K562 (cell line): Measurements from ENCODE around the gene AGO3. TPM values are rescaled to one million over a fixed set of nuclear protein-coding genes. Genes with fewer than 3 reads are reported as not detected.

Source experiments
- ATAC-seq: fragments of 200-7000 bp; cut with Tn5 transposase; 3 replicates; pipeline ENCODE4 v1.9.1; 2020; ENCODE audit warnings: moderate library complexity
- Bru-seq: library from RNA; stranded (reverse); fragments of 400-500 nt; gene quantifications from one replicate; lab custom pipeline; 2021; lab: Mats Ljungman, UMichigan
- BruChase-seq, 2 experiments: library from RNA; stranded (reverse); fragments of 400-500 nt; gene quantifications; one replicate each; lab custom pipeline; 2021; lab: Mats Ljungman, UMichigan
- BruUV-seq: library from RNA; stranded (reverse); fragments of 400-500 nt; replicated peaks from 2 replicates; lab custom pipeline; 2021; lab: Mats Ljungman, UMichigan
- CTCF ChIA-PET: fragments of 300-600 bp; formaldehyde crosslinking; extraction: SDS; loops from one replicate; lab custom pipeline; 2021; ENCODE audit warnings: low intra/inter-chr PET ratio; lab: Yijun Ruan, JAX
- POLR2A ChIA-PET: fragments of 300-600, 350-650 bp; sonication (Branson Sonifier 250); formaldehyde crosslinking; extraction: SDS; loops from one replicate; lab custom pipeline; 2021; ENCODE audit warnings: antibody characterized with exemption, inconsistent platforms; lab: Yijun Ruan, JAX
- DNase-seq, 4 experiments: peaks; one replicate each; pipeline versions ENCODE4 v3.0.0 to v3.0.0-alpha.2; 2011 to 2018; ENCODE audit warnings: low spot score in 3 of 4, mixed read lengths in 3 of 4; ENCODE audit errors: extremely low read depth in 1 of 4
- FAIRE-seq: peaks from 2 replicates; lab custom pipeline; 2011; peaks lifted over from hg19 to GRCh38; lab: Jason Lieb, UNC
- H2AFZ ChIP-seq: 2 replicates; pipeline ENCODE4 v1.6.0; 2011; ENCODE audit warnings: low read depth, low read length, control low read depth, inconsistent platforms
- H3K27ac ChIP-seq: fragments of 200-600 bp; 3 replicates; pipeline ENCODE4 v1.8.0; 2011; ENCODE audit warnings: low read depth, mild to moderate bottlenecking, control low read depth, inconsistent platforms, low read length, moderate library complexity, mixed read lengths; ENCODE audit errors: extremely low read depth
- H3K27me3 ChIP-seq, 2 experiments: fragments of 300-600 bp in 1 of 2; 2 replicates in 1 of 2; 3 replicates in 1 of 2; pipeline versions ENCODE4 v1.6.0 to v1.8.0; 2011; ENCODE audit warnings: inconsistent platforms in 2 of 2, low read length in 2 of 2, mild to moderate bottlenecking in 1 of 2, mixed read lengths in 1 of 2, moderate library complexity in 1 of 2; ENCODE audit not compliant: control insufficient read depth in 2 of 2, insufficient read depth in 2 of 2
- H3K36me3 ChIP-seq: fragments of 300-600 bp; 3 replicates; pipeline ENCODE4 v1.8.0; 2011; ENCODE audit warnings: mild to moderate bottlenecking, low read length, inconsistent platforms; ENCODE audit not compliant: control insufficient read depth, insufficient read depth
- H3K4me1 ChIP-seq, 2 experiments: fragments of 200-600 bp in 1 of 2; replicated peaks in 1 of 2; 2 replicates in 1 of 2; 3 replicates in 1 of 2; pipeline versions ENCODE4 v1.5.1 to v1.8.0; 2011; ENCODE audit warnings: inconsistent platforms in 2 of 2, low read length in 2 of 2, mild to moderate bottlenecking in 1 of 2, mixed read lengths in 1 of 2, moderate library complexity in 1 of 2; ENCODE audit not compliant: control insufficient read depth in 2 of 2, insufficient read depth in 2 of 2
- H3K4me2 ChIP-seq: 2 replicates; pipeline ENCODE4 v1.6.1; 2011; ENCODE audit warnings: low read length, control low read depth, inconsistent platforms, mixed read lengths; ENCODE audit not compliant: insufficient read depth
- H3K4me3 ChIP-seq: fragments of 200-600 bp; sonication (generic), shearing (Covaris generic); 2 replicates; pipeline ENCODE4 v1.5.1; 2016; ENCODE audit warnings: control low read depth, inconsistent platforms
- H3K79me2 ChIP-seq: fragments of 200-600 bp; 3 replicates; pipeline ENCODE4 v1.8.0; 2011; ENCODE audit warnings: low read length, inconsistent platforms; ENCODE audit not compliant: control insufficient read depth, insufficient read depth
- H3K9ac ChIP-seq, 2 experiments: 2 replicates each; pipeline versions ENCODE4 v1.6.0 to v1.6.1; 2011; ENCODE audit warnings: low read depth in 2 of 2, low read length in 2 of 2, control low read depth in 1 of 2, inconsistent platforms in 1 of 2, mild to moderate bottlenecking in 1 of 2, mixed read lengths in 1 of 2; ENCODE audit not compliant: insufficient read depth in 1 of 2
- H3K9me1 ChIP-seq: one replicate; pipeline ENCODE4 v1.6.0; 2011; ENCODE audit warnings: inconsistent platforms, mild to moderate bottlenecking, low read length, moderate library complexity; ENCODE audit not compliant: control insufficient read depth, insufficient read depth
- H3K9me3 ChIP-seq: replicated peaks from 2 replicates; pipeline ENCODE4 v1.5.1; 2011; ENCODE audit warnings: low read depth, low read length, inconsistent platforms; ENCODE audit not compliant: control insufficient read depth, insufficient read depth
- H4K20me1 ChIP-seq: replicated peaks from 2 replicates; pipeline ENCODE4 v1.6.1; 2011; ENCODE audit warnings: low read length, inconsistent platforms, mixed read lengths; ENCODE audit not compliant: control insufficient read depth, insufficient read depth
- BACH1 ChIP-seq: fragments of 200-800 bp; sonication (Bioruptor generic); IDR thresholded peaks from 2 replicates; pipeline ENCODE4 v1.6.1; 2016; ENCODE audit warnings: missing genetic modification characterization, missing compliant biosample characterization
- HNRNPK ChIP-seq: fragments of 200-400 bp; formaldehyde crosslinking; IDR thresholded peaks from one replicate; pipeline ENCODE4 v1.6.1; 2018; ENCODE audit warnings: mild to moderate bottlenecking, low read depth, low read length; ENCODE audit not compliant: poor library complexity, severe bottlenecking
- SIN3B ChIP-seq: fragments of 450-650 bp; IDR thresholded peaks from 2 replicates; pipeline ENCODE4 v1.6.1; 2017; ENCODE audit warnings: low read depth, mild to moderate bottlenecking, moderate library complexity
- TCF7 ChIP-seq: sonication (generic); IDR thresholded peaks from 2 replicates; pipeline ENCODE4 v1.6.1; 2016; ENCODE audit warnings: antibody characterized with exemption, borderline replicate concordance
- TGIF2 ChIP-seq: sonication (generic); formaldehyde crosslinking; IDR thresholded peaks from 2 replicates; pipeline ENCODE4 v1.8.1; 2022; ENCODE audit warnings: mild to moderate bottlenecking, missing genetic modification reagents, moderate library complexity
- U2AF2 ChIP-seq: fragments of 200-400 bp; formaldehyde crosslinking; optimal IDR thresholded peaks from 2 replicates; pipeline ENCODE3; 2017; ENCODE audit warnings: low read depth, mild to moderate bottlenecking, low read length
- ZKSCAN8 ChIP-seq: fragments of 200-800 bp; sonication (Bioruptor generic); IDR thresholded peaks from 2 replicates; pipeline ENCODE4 v1.6.1; 2016; ENCODE audit warnings: missing genetic modification characterization, missing compliant biosample characterization
- WGBS: fragments of 100-300 bp; shearing (Covaris generic); methylation state at CpG from one replicate; pipeline ENCODE4 v1.1.6; 2016; ENCODE audit warnings: low coverage, mixed read lengths; ENCODE audit not compliant: insufficient coverage; ENCODE audit errors: missing lambda C conversion rate; 5-methylcytosine and 5-hydroxymethylcytosine counted together
- in situ Hi-C: fragments of 300-500 bp; cut with MboI; formaldehyde crosslinking; loops from 4 replicates; pipeline ENCODE4 v1.15.0; 2018; ENCODE audit warnings: inconsistent platforms, mixed read lengths
- intact Hi-C: fragments of 100-400 bp; cut with micrococcal nuclease; formaldehyde crosslinking; loops from 2 replicates; pipeline ENCODE4 v1.14.2; 2022
- long read RNA-seq, 3 experiments: library from polyadenylated mRNA in 2 of 3; library from RNA in 1 of 3; unstranded in 2 of 3; stranded (forward) in 1 of 3; transcript quantifications; one replicate each; pipeline ENCODE4 v2.0.0, GENCODE V29; 2019 to 2022
- polyA minus RNA-seq, 3 experiments: library from RNA; depleted of rRNA, polyadenylated mRNA; stranded (reverse); fragments of >200 nt; gene quantifications; 2 replicates each; pipeline ENCODE4 v1.2.3, GENCODE V29; 2011
- polyA plus RNA-seq, 8 experiments: library from polyadenylated mRNA; depleted of rRNA in 4 of 8; stranded (reverse) in 5 of 8; unstranded in 3 of 8; fragments of >200 nt; fragmentation: Nextera tagmentation in 2 of 8; fragmentation: Illumina TruSeq in 1 of 8; extraction: Ambion mirVana in 2 of 8; extraction: Trizol in 1 of 8; gene quantifications; 2 replicates each; pipeline versions ENCODE4 v1.2.1 to v1.2.3, GENCODE V29; 2011 to 2014; ENCODE audit warnings: inconsistent platforms in 1 of 8, missing spikeins in 1 of 8
- total RNA-seq, 7 experiments: library from RNA; depleted of rRNA in 6 of 7; stranded (reverse); fragments of >200 nt in 6 of 7; fragmentation: Illumina TruSeq in 2 of 7; extraction: Trizol in 2 of 7; gene quantifications; 2 replicates each; pipeline versions ENCODE4 v1.2.1 to v1.2.3, GENCODE V29; 2011 to 2021; ENCODE audit warnings: low replicate concordance in 1 of 7
- TF ChIP-seq, protein P1 (sequence below): sonication (generic); formaldehyde crosslinking; IDR thresholded peaks from 2 replicates; pipeline ENCODE4 v1.8.1; 2022; ENCODE audit warnings: missing genetic modification reagents
- TF ChIP-seq, protein P2 (sequence below): sonication (generic); formaldehyde crosslinking; IDR thresholded peaks from 2 replicates; pipeline ENCODE4 v1.8.0; 2022; ENCODE audit warnings: mild to moderate bottlenecking, missing genetic modification reagents
- TF ChIP-seq, protein P3 (sequence below): fragments of 450-650 bp; IDR thresholded peaks from 2 replicates; pipeline ENCODE4 v1.6.1; 2016; ENCODE audit warnings: borderline replicate concordance

Gene AGO3
- 154 and 202 TPM in 2 replicates for total RNA-seq (2011; cell fraction: chromatin; rRNA removed; ENCODE audit: low replicate concordance)
- 54.0 and 60.4 TPM in 2 replicates for total RNA-seq (2011; cell fraction: nucleolus; rRNA removed)
- total RNA-seq (2011; cell fraction: nucleoplasm; rRNA removed) = 64.7 and 73.4 TPM in 2 replicates
- total RNA-seq (2014; rRNA removed) (19.2 and 21.8 TPM in 2 replicates), total RNA-seq (2014; rRNA removed; fragmentation: Illumina TruSeq; extraction: Trizol) (31.2 and 36.0 TPM in 2 replicates), total RNA-seq (2015; rRNA removed; fragmentation: Illumina TruSeq; extraction: Trizol) (22.7 and 24.6 TPM in 2 replicates), total RNA-seq (2021) (26.3 and 31.1 TPM in 2 replicates), polyA plus RNA-seq (2011; rRNA removed) (41.5 and 47.3 TPM in 2 replicates), polyA plus RNA-seq (2014; fragmentation: Illumina TruSeq; extraction: Trizol) (25.7 and 28.4 TPM in 2 replicates), polyA plus RNA-seq (2014; fragmentation: Nextera tagmentation; extraction: Ambion mirVana) (1 to 10 TPM; 4.5 to 4.6 TPM), polyA plus RNA-seq (2014; rRNA removed) (17.3 and 20.3 TPM in 2 replicates), polyA minus RNA-seq (2011; rRNA and poly(A)+ RNA removed) (106 and 124 TPM in 2 replicates), Bru-seq, nascent RNA (percentile 78 among the genes with signal in this experiment), BruChase-seq, experiment 1, labeled RNA remaining after a 2-hour chase (percentile 88 among the genes with signal in this experiment), BruChase-seq, experiment 2, labeled RNA remaining after a 6-hour chase (percentile 87 among the genes with signal in this experiment)
- polyA plus RNA-seq (2011; cell fraction: cytosol; rRNA removed) = 16.6 and 25.4 TPM in 2 replicates
- 59.9 and 63.6 TPM in 2 replicates for polyA plus RNA-seq (2011; cell fraction: nucleus; rRNA removed)
- polyA plus RNA-seq (2012) = 14.7 and 15.5 TPM in 2 replicates
- 34.4 and 36.0 TPM in 2 replicates for polyA minus RNA-seq (2011; cell fraction: cytosol; rRNA and poly(A)+ RNA removed)
- polyA minus RNA-seq (2011; cell fraction: nucleus; rRNA and poly(A)+ RNA removed) = 35.7 and 79.5 TPM in 2 replicates
- long read RNA-seq, experiment 1, full-length matches to known transcripts = 24 of 78 reads
- long read RNA-seq, experiment 1, partial matches to known transcripts = 16 of 78 reads
- long read RNA-seq, experiment 1, other reads (novel, unspliced or antisense) = 38 of 78 reads
- long read RNA-seq, experiment 2, full-length matches to known transcripts = 1 of 14 reads
- long read RNA-seq, experiment 2, partial matches to known transcripts = 5 of 14 reads
- long read RNA-seq, experiment 2, other reads (novel, unspliced or antisense) = 8 of 14 reads
- long read RNA-seq, experiment 3, full-length matches to known transcripts = 2 of 12 reads
- long read RNA-seq, experiment 3, partial matches to known transcripts = 5 of 12 reads
- long read RNA-seq, experiment 3, other reads (novel, unspliced or antisense) = 5 of 12 reads

DNA sequence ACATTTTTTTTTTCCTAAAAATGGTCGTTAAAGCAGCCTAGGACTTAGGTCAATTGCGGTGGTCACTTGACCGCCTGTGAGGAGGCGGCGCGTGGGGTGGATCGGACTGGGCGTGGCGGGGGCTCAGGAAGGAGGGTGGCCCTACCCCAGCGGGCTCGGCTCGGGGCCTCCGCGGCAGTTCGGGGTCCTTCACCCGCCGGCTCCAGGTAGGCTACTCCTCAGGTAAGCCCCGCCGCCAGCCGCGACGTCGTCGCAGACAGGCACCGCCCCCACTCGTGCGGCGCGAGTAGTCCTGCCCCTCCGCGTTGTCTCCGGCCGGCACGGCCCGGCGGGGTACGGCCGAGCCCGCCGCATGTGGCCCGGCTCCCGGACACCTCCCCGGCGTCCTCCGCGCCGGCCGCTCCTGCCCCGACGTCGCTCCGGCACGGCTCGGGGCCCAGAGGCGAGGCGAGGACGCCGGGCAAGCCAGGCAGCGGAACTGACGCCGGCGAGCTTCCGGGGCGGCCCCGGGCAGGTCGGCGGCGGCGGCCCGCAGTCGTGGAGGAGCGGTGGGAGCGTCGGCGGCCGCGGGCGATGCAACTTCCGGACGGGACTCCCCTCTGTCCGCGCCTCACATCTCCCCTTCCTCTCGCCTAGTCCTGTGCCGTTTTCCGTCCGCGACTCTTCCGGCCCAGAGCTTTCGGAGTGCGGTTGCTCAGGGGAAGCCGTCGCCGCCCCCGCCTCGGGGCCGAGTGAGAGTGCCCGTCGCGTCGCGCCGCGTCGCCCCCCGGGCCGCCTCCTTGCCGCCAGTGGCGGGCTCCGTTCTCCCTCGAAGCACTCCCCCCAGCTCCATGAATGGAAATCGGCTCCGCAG lies at the start of gene AGO3:
Gene AGO3 (plus strand): TSS at position 513 of the 853 bp plus-strand sequence. CDS start 322 bp downstream, at position 835.
- Histone ChIP-seq H3K27me3 (no peaks in the 10 kb centered on the region), H3K9me1 (no peaks in the 10 kb centered on the region), H3K9ac (peak within 1 kb of the TSS; percentile 78 to 98), H3K79me2 (peaks cover 51% of the 10 kb centered on the region), H4K20me1 (no peaks in the 10 kb centered on the region), H3K4me2 (peak within 1 kb of the TSS; percentile 94), H3K9me3 (no peaks in the 10 kb centered on the region), H2AFZ (peak within 1 kb of the TSS; percentile 89), H3K27ac (peak within 1 kb of the TSS; percentile 93), H3K4me1 (peaks cover 12 to 23% of the 10 kb centered on the region in 2 experiments), H3K4me3 (peak within 1 kb of the TSS; percentile 86), H3K36me3 (peaks cover 13% of the 10 kb centered on the region)
- in situ Hi-C loops = no loop called here
- no peak for FAIRE-seq
- ChIA-PET CTCF (interaction anchor here (1.1 kb wide), 1 partner anchor 69 kb away, joined by 3 read pairs; no protein-coding TSS in a partner anchor), POLR2A (interaction anchor here (0.6 to 4.1 kb wide), 19 partner anchors 8 to 294 kb away, joined by 3 to 22 read pairs (median 3); partner anchors contain the start of gene THRAP3)
- under 1% methylated on average over 108 of the region's 112 CpGs for WGBS
- BruUV-seq = no TSS peak
- ATAC-seq = peak; percentile 87
- intact Hi-C loops = loop anchor here (1.0 to 5.0 kb wide), 3 partner anchors 48 to 156 kb away; partner anchors contain the start of genes ADPRS and AGO1
- DNase-seq = peak; percentile 90 to 92 (median 92)
- TF ChIP-seq TGIF2 (CRISPR knock-in tag) (no peak), ZKSCAN8 (CRISPR knock-in tag) (no peak), U2AF2 (no peak), BACH1 (tag) (no peak), SIN3B (peak; percentile 85; the same call in 1 of the 2 replicates), HNRNPK (no peak), TCF7 (no peak; the same call in 1 of the 2 replicates)
- TF ChIP-seq, protein P1, sequence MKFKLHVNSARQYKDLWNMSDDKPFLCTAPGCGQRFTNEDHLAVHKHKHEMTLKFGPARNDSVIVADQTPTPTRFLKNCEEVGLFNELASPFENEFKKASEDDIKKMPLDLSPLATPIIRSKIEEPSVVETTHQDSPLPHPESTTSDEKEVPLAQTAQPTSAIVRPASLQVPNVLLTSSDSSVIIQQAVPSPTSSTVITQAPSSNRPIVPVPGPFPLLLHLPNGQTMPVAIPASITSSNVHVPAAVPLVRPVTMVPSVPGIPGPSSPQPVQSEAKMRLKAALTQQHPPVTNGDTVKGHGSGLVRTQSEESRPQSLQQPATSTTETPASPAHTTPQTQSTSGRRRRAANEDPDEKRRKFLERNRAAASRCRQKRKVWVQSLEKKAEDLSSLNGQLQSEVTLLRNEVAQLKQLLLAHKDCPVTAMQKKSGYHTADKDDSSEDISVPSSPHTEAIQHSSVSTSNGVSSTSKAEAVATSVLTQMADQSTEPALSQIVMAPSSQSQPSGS (CRISPR knock-in tag) = no peak
- TF ChIP-seq, protein P2, sequence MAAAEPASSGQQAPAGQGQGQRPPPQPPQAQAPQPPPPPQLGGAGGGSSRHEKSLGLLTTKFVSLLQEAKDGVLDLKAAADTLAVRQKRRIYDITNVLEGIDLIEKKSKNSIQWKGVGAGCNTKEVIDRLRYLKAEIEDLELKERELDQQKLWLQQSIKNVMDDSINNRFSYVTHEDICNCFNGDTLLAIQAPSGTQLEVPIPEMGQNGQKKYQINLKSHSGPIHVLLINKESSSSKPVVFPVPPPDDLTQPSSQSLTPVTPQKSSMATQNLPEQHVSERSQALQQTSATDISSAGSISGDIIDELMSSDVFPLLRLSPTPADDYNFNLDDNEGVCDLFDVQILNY (CRISPR knock-in tag) = no peak
- TF ChIP-seq, protein P3, sequence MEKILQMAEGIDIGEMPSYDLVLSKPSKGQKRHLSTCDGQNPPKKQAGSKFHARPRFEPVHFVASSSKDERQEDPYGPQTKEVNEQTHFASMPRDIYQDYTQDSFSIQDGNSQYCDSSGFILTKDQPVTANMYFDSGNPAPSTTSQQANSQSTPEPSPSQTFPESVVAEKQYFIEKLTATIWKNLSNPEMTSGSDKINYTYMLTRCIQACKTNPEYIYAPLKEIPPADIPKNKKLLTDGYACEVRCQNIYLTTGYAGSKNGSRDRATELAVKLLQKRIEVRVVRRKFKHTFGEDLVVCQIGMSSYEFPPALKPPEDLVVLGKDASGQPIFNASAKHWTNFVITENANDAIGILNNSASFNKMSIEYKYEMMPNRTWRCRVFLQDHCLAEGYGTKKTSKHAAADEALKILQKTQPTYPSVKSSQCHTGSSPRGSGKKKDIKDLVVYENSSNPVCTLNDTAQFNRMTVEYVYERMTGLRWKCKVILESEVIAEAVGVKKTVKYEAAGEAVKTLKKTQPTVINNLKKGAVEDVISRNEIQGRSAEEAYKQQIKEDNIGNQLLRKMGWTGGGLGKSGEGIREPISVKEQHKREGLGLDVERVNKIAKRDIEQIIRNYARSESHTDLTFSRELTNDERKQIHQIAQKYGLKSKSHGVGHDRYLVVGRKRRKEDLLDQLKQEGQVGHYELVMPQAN = peak; percentile 38; the same call in 1 of the 2 replicates
